ENCODE data around the gene PAPPA. TPM values are rescaled to one million over a fixed set of nuclear protein-coding genes. Genes with fewer than 3 reads are reported as not detected.

The PAPPA gene
- total RNA-seq, 1 experiment from 2014 or later: 3.9 TPM

DNA sequence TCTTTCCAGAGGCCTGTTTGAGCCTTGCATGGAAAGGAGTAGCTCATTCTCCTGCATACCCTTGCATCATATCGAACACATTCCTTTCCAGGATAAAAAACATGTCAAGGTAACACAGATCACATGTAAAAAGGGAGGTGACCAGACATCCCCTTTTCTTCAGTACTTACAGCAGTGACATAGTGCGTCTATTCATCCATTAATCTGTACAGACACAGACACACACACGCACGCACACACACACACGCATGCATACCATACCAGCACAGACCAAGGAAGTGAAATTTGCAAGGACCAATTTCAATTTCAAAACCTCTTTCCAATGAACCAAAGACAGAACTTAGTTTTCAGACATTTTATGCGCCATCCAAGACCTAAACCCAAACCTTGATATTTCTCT lies 256.0 kb downstream of the PAPPA start:
- intact Hi-C loops (cut with micrococcal nuclease; ENCODE audit: unreplicated experiment): no loop called here
- Histone ChIP-seq H3K4me2 (no peak overlapping the region), H3F3A (ENCODE audit: insufficient read depth, low read depth) (no peaks in the 10 kb centered on the region), H2AFZ (no peak overlapping the region), H3K9me3 (ENCODE audit: insufficient read depth, low read depth) (no peaks in the 10 kb centered on the region), H3K9me2 (ENCODE audit: insufficient read depth) (no peaks in the 10 kb centered on the region), H3K4me3 (no peak overlapping the region), H3K79me2 (ENCODE audit: low read depth) (no peaks in the 10 kb centered on the region), H4K20me1 (ENCODE audit: insufficient read depth) (no peaks in the 10 kb centered on the region), H3K4me1 (replicated peaks; ENCODE audit: insufficient read depth) (no peaks in the 10 kb centered on the region), H3K27ac (no peak overlapping the region), H3K27me3 (ENCODE audit: insufficient read depth, low read depth) (no peaks in the 10 kb centered on the region), H3K36me3 (ENCODE audit: low read depth) (no peaks in the 10 kb centered on the region)
- CTCF ChIA-PET: no interaction called here
- no TSS peak for BruUV-seq (replicated peaks)
- TF ChIP-seq CTCF (conservative IDR thresholded peaks at IDR 0.05) (no peak), EZH2 (IDR thresholded peaks at IDR 0.05; ENCODE audit: low read depth) (no peak)
- POLR2A ChIA-PET (ENCODE audit: unreplicated experiment): no interaction called here
- no peak for DNase-seq

GRCh38 chr9:116411506-116411905 lies 257.9 kb downstream of the PAPPA start:
- Histone ChIP-seq H3K9me2 (ENCODE audit: insufficient read depth) (no peaks in the 10 kb centered on the region), H3K36me3 (ENCODE audit: low read depth) (no peaks in the 10 kb centered on the region), H2AFZ (no peak overlapping the region), H3K27ac (no peak overlapping the region), H3K4me1 (replicated peaks; ENCODE audit: insufficient read depth) (no peaks in the 10 kb centered on the region), H3K79me2 (ENCODE audit: low read depth) (no peaks in the 10 kb centered on the region), H4K20me1 (ENCODE audit: insufficient read depth) (no peaks in the 10 kb centered on the region), H3K27me3 (ENCODE audit: insufficient read depth, low read depth) (no peaks in the 10 kb centered on the region), H3K4me3 (no peak overlapping the region), H3K4me2 (no peak overlapping the region), H3K9me3 (ENCODE audit: insufficient read depth, low read depth) (no peaks in the 10 kb centered on the region), H3F3A (ENCODE audit: insufficient read depth, low read depth) (no peaks in the 10 kb centered on the region)
- ChIA-PET POLR2A (ENCODE audit: unreplicated experiment) (no interaction called here), CTCF (no interaction called here)
- no peak for DNase-seq
- TF ChIP-seq EZH2 (IDR thresholded peaks at IDR 0.05; ENCODE audit: low read depth): no peak
- TF ChIP-seq CTCF (conservative IDR thresholded peaks at IDR 0.05): no peak
- intact Hi-C loops (cut with micrococcal nuclease; ENCODE audit: unreplicated experiment): no loop called here
- no TSS peak for BruUV-seq (replicated peaks)

- Histone ChIP-seq H3K27me3 (ENCODE audit: insufficient read depth, low read depth) (no peaks in the 10 kb centered on the region), H3K4me3 (no peak overlapping the region), H3F3A (ENCODE audit: insufficient read depth, low read depth) (no peaks in the 10 kb centered on the region), H3K9me2 (ENCODE audit: insufficient read depth) (no peaks in the 10 kb centered on the region), H2AFZ (no peak overlapping the region), H4K20me1 (ENCODE audit: insufficient read depth) (no peaks in the 10 kb centered on the region), H3K36me3 (ENCODE audit: low read depth) (no peaks in the 10 kb centered on the region), H3K27ac (no peak overlapping the region), H3K4me2 (no peak overlapping the region), H3K79me2 (ENCODE audit: low read depth) (no peaks in the 10 kb centered on the region), H3K9me3 (ENCODE audit: insufficient read depth, low read depth) (no peaks in the 10 kb centered on the region), H3K4me1 (replicated peaks; ENCODE audit: insufficient read depth) (no peaks in the 10 kb centered on the region)
- DNase-seq: no peak
- intact Hi-C loops (cut with micrococcal nuclease; ENCODE audit: unreplicated experiment): no loop called here
- CTCF ChIA-PET: no interaction called here
- BruUV-seq (replicated peaks): no TSS peak
- TF ChIP-seq EZH2 (IDR thresholded peaks at IDR 0.05; ENCODE audit: low read depth): no peak
- no peak for TF ChIP-seq CTCF (conservative IDR thresholded peaks at IDR 0.05)
- POLR2A ChIA-PET (ENCODE audit: unreplicated experiment): no interaction called here
Observed at GRCh38 chr9:116414374-116414773, 260.8 kb downstream of the PAPPA start.

All from PC-9 (cell line).